Trophoblast cell (in vitro differentiated cells and primary cell): ENCODE results near the gene RHBDL1.

Source experiments
- DNase-seq, 2 donors: peaks; one replicate each; pipeline ENCODE4 v3.0.0-alpha.2; 2016
- H2AFZ ChIP-seq: 2 replicates; pipeline ENCODE4 v1.6.1; 2013; ENCODE audit warnings: low read length, moderate library complexity, mild to moderate bottlenecking; ENCODE audit not compliant: insufficient read depth, poor library complexity
- H2AK5ac ChIP-seq: 2 replicates; pipeline ENCODE4 v1.6.1; 2013; ENCODE audit warnings: mild to moderate bottlenecking, low read length
- H2BK120ac ChIP-seq: 2 replicates; pipeline ENCODE4 v1.6.1; 2013; ENCODE audit warnings: low read length, mild to moderate bottlenecking, moderate library complexity; ENCODE audit not compliant: insufficient read depth, poor library complexity
- H2BK12ac ChIP-seq: 2 replicates; pipeline ENCODE4 v1.6.1; 2013; ENCODE audit warnings: mild to moderate bottlenecking, low read length, moderate library complexity
- H2BK5ac ChIP-seq: 2 replicates; pipeline ENCODE4 v1.6.1; 2013; ENCODE audit warnings: low read length, low read depth, moderate library complexity, mild to moderate bottlenecking; ENCODE audit not compliant: poor library complexity
- H3K14ac ChIP-seq: 2 replicates; pipeline ENCODE4 v1.6.1; 2013; ENCODE audit warnings: mild to moderate bottlenecking, low read length
- H3K18ac ChIP-seq: 2 replicates; pipeline ENCODE4 v1.6.1; 2013; ENCODE audit warnings: mild to moderate bottlenecking, low read length
- H3K23ac ChIP-seq: 2 replicates; pipeline ENCODE4 v1.6.1; 2013; ENCODE audit warnings: low read length
- H3K27ac ChIP-seq: 2 replicates; pipeline ENCODE4 v1.5.1; 2013; ENCODE audit warnings: low read depth, mild to moderate bottlenecking, inconsistent platforms, low read length, moderate library complexity
- H3K27me3 ChIP-seq: 2 replicates; pipeline ENCODE4 v1.6.1; 2013; ENCODE audit warnings: inconsistent platforms, mild to moderate bottlenecking, low read length, moderate library complexity; ENCODE audit not compliant: insufficient read depth
- H3K36me3 ChIP-seq, 2 experiments: 1 replicate in 1 of 2; 2 replicates in 1 of 2; pipeline ENCODE4 v1.6.1; 2013; ENCODE audit warnings: low read length in 2 of 2, mild to moderate bottlenecking in 2 of 2, moderate library complexity in 1 of 2; ENCODE audit not compliant: insufficient read depth in 2 of 2, control insufficient read depth in 1 of 2
- H3K4ac ChIP-seq: 2 replicates; pipeline ENCODE4 v1.6.1; 2013; ENCODE audit warnings: low read depth, mild to moderate bottlenecking, low read length, moderate library complexity
- H3K4me1 ChIP-seq, 2 experiments: 1 replicate in 1 of 2; 2 replicates in 1 of 2; pipeline ENCODE4 v1.6.1; 2013; ENCODE audit warnings: low read length in 2 of 2, mild to moderate bottlenecking in 2 of 2, moderate library complexity in 1 of 2; ENCODE audit not compliant: insufficient read depth in 2 of 2, control insufficient read depth in 1 of 2
- H3K4me2 ChIP-seq: 2 replicates; pipeline ENCODE4 v1.6.1; 2013; ENCODE audit warnings: inconsistent platforms, mild to moderate bottlenecking, low read length, moderate library complexity
- H3K4me3 ChIP-seq: 2 replicates; pipeline ENCODE4 v1.5.1; 2013; ENCODE audit warnings: mild to moderate bottlenecking, low read depth, low read length, inconsistent platforms
- H3K79me1 ChIP-seq: one replicate; pipeline ENCODE4 v1.6.1; 2013; ENCODE audit warnings: low read length
- H3K79me2 ChIP-seq: 2 replicates; pipeline ENCODE4 v1.6.1; 2013; ENCODE audit warnings: low read length, mild to moderate bottlenecking; ENCODE audit not compliant: control insufficient read depth, insufficient read depth, poor library complexity
- H3K9ac ChIP-seq: 2 replicates; pipeline ENCODE4 v1.6.1; 2013; ENCODE audit warnings: mild to moderate bottlenecking, low read length
- H3K9me3 ChIP-seq: 2 replicates; pipeline ENCODE4 v1.6.1; 2013; ENCODE audit warnings: low read depth, mild to moderate bottlenecking, control low read depth, inconsistent platforms, low read length; ENCODE audit not compliant: insufficient read depth
- H4K12ac ChIP-seq: 2 replicates; pipeline ENCODE4 v1.6.1; 2013; ENCODE audit warnings: low read depth, mild to moderate bottlenecking, low read length, moderate library complexity
- H4K8ac ChIP-seq: 2 replicates; pipeline ENCODE4 v1.6.1; 2013; ENCODE audit warnings: low read depth, mild to moderate bottlenecking, low read length, moderate library complexity
- H4K91ac ChIP-seq: one replicate; pipeline ENCODE4 v1.6.1; 2013; ENCODE audit warnings: low read depth, mild to moderate bottlenecking, low read length, moderate library complexity
- WGBS: extraction: QIAGEN DNeasy Blood & Tissue Kit; methylation state at CpG from one replicate; pipeline ENCODE4 v1.1.7; 2013; ENCODE audit warnings: missing lambda C conversion rate; ENCODE audit not compliant: insufficient read length, insufficient coverage; ENCODE audit errors: extremely low coverage; 5-methylcytosine and 5-hydroxymethylcytosine counted together

RHBDL1 gene

GRCh38 chr16:674214-674881 is 1.1 kb upstream of the RHBDL1 start:
- H4K8ac ChIP-seq, result no peak overlapping the region
- H2BK5ac ChIP-seq, result no peak overlapping the region
- H3K79me1 ChIP-seq, result peaks cover under 1% of the 10 kb centered on the region
- DNase-seq, result no peak
- no peak overlapping the region for H3K23ac ChIP-seq
- peaks cover 49 to 51% of the 10 kb centered on the region in 2 experiments for H3K36me3 ChIP-seq
- no peak overlapping the region for H2BK12ac ChIP-seq
- no peak overlapping the region for H3K9ac ChIP-seq
- H3K27me3 ChIP-seq, result peaks cover 3% of the 10 kb centered on the region
- no peak overlapping the region for H4K12ac ChIP-seq
- H3K18ac ChIP-seq, result no peak overlapping the region
- no peak overlapping the region for H3K4ac ChIP-seq
- no CpG with 5 or more reads among the region's 22 CpGs for WGBS
- no peak overlapping the region for H3K14ac ChIP-seq
- peaks cover under 1% of the 10 kb centered on the region for H3K79me2 ChIP-seq
- H3K27ac ChIP-seq, result no peak overlapping the region
- peaks cover 10 to 11% of the 10 kb centered on the region in 2 experiments for H3K4me1 ChIP-seq
- H2AK5ac ChIP-seq, result no peak overlapping the region
- H3K9me3 ChIP-seq, result peaks cover 2% of the 10 kb centered on the region
- H3K4me2 ChIP-seq, result no peak overlapping the region
- no peak overlapping the region for H4K91ac ChIP-seq
- H2BK120ac ChIP-seq, result no peak overlapping the region
- H3K4me3 ChIP-seq, result no peak overlapping the region
- H2AFZ ChIP-seq, result no peak overlapping the region

GRCh38 chr16:675884-676564 is 553 bp downstream of the RHBDL1 start:
- H2BK120ac ChIP-seq, result no peak overlapping the region
- H3K4me1 ChIP-seq, result peaks cover 14 to 15% of the 10 kb centered on the region in 2 experiments
- no peak overlapping the region for H3K9ac ChIP-seq
- no peak overlapping the region for H3K18ac ChIP-seq
- no peak overlapping the region for H2BK5ac ChIP-seq
- H3K4me2 ChIP-seq, result peak overlapping the region; percentile 63
- no peak overlapping the region for H3K4me3 ChIP-seq
- H3K14ac ChIP-seq, result no peak overlapping the region
- no CpG with 5 or more reads among the region's 25 CpGs for WGBS
- H3K23ac ChIP-seq, result no peak overlapping the region
- no peak overlapping the region for H4K91ac ChIP-seq
- peaks cover 33 to 36% of the 10 kb centered on the region in 2 experiments for H3K36me3 ChIP-seq
- no peak overlapping the region for H4K12ac ChIP-seq
- no peak overlapping the region for H2BK12ac ChIP-seq
- H3K79me2 ChIP-seq, result peaks cover 11% of the 10 kb centered on the region
- no peak for DNase-seq
- H2AK5ac ChIP-seq, result no peak overlapping the region
- no peak overlapping the region for H4K8ac ChIP-seq
- peaks cover 3% of the 10 kb centered on the region for H3K27me3 ChIP-seq
- no peak overlapping the region for H3K27ac ChIP-seq
- no peak overlapping the region for H3K4ac ChIP-seq
- H2AFZ ChIP-seq, result no peak overlapping the region
- peaks cover 8% of the 10 kb centered on the region for H3K79me1 ChIP-seq
- peaks cover 2% of the 10 kb centered on the region for H3K9me3 ChIP-seq

- peaks cover 19 to 20% of the 10 kb centered on the region in 2 experiments for H3K4me1 ChIP-seq
- H3K4me3 ChIP-seq, result no peak overlapping the region
- H3K4me2 ChIP-seq, result no peak overlapping the region
- no peak overlapping the region for H2AFZ ChIP-seq
- H3K27ac ChIP-seq, result no peak overlapping the region
- no peak overlapping the region for H3K9ac ChIP-seq
- H3K79me2 ChIP-seq, result peaks cover 15% of the 10 kb centered on the region
- peaks cover 33 to 36% of the 10 kb centered on the region in 2 experiments for H3K36me3 ChIP-seq
- no peak overlapping the region for H2BK120ac ChIP-seq
- no peak overlapping the region for H3K23ac ChIP-seq
- WGBS, result no CpG with 5 or more reads among the region's 21 CpGs
- H3K9me3 ChIP-seq, result peaks cover 2% of the 10 kb centered on the region
- H4K12ac ChIP-seq, result no peak overlapping the region
- H3K14ac ChIP-seq, result no peak overlapping the region
- H4K8ac ChIP-seq, result no peak overlapping the region
- H3K18ac ChIP-seq, result no peak overlapping the region
- peaks cover 3% of the 10 kb centered on the region for H3K27me3 ChIP-seq
- H2AK5ac ChIP-seq, result no peak overlapping the region
- DNase-seq, result no peak
- no peak overlapping the region for H2BK5ac ChIP-seq
- H3K79me1 ChIP-seq, result peaks cover 8% of the 10 kb centered on the region
- no peak overlapping the region for H2BK12ac ChIP-seq
- no peak overlapping the region for H4K91ac ChIP-seq
- no peak overlapping the region for H3K4ac ChIP-seq
These were observed 1.1 kb downstream of the RHBDL1 start for GRCh38 chr16:676565-676902.

- Histone ChIP-seq H3K27me3 (peaks cover 3% of the 10 kb centered on the region), H3K79me2 (peaks cover 15% of the 10 kb centered on the region), H4K12ac (no peak overlapping the region), H3K23ac (no peak overlapping the region), H3K36me3 (peaks cover 33 to 37% of the 10 kb centered on the region in 2 experiments), H3K27ac (no peak overlapping the region), H2AK5ac (no peak overlapping the region), H2AFZ (no peak overlapping the region), H4K8ac (no peak overlapping the region), H3K9ac (no peak overlapping the region), H2BK12ac (no peak overlapping the region), H3K9me3 (peaks cover 2% of the 10 kb centered on the region), H3K4me2 (no peak overlapping the region), H3K4me1 (peaks cover 23 to 24% of the 10 kb centered on the region in 2 experiments), H4K91ac (no peak overlapping the region), H3K14ac (no peak overlapping the region), H3K4ac (no peak overlapping the region), H3K4me3 (peak overlapping the region; percentile 8), H2BK120ac (no peak overlapping the region), H2BK5ac (no peak overlapping the region), H3K18ac (no peak overlapping the region), H3K79me1 (peaks cover 8% of the 10 kb centered on the region)
- peak in 1 of 2 donors; percentile 39 for DNase-seq
- WGBS, result no CpG with 5 or more reads among the region's 23 CpGs
These were observed 1.4 kb downstream of the RHBDL1 start for GRCh38 chr16:676913-677312.
